OCI-LY7 (cell line): ENCODE data around the gene NTN4. TPM values are rescaled to one million over a fixed set of nuclear protein-coding genes. Genes with fewer than 3 reads are reported as not detected.

ENCODE experiments used
- BruUV-seq: library from RNA; stranded (reverse); fragments of 400-500 nt; replicated peaks from 2 replicates; lab custom pipeline; 2021; lab: Mats Ljungman, UMichigan
- CTCF ChIA-PET: fragments of 300-600 bp; sonication (Branson Sonifier 250); formaldehyde crosslinking; loops from one replicate; lab custom pipeline; 2022; ENCODE audit warnings: antibody characterized with exemption; ENCODE audit not compliant: unreplicated experiment; lab: Charles Lee
- POLR2A ChIA-PET: fragments of 300-600 bp; sonication (Branson Sonifier 250); formaldehyde crosslinking; loops from one replicate; lab custom pipeline; 2022; ENCODE audit warnings: antibody characterized with exemption; lab: Charles Lee
- DNase-seq: peaks from one replicate; pipeline ENCODE4 v3.0.0-alpha.2; 2015; ENCODE audit warnings: low spot score
- H2AFZ ChIP-seq: fragments of 200-600 bp; sonication (generic), shearing (Covaris generic); 2 replicates; pipeline ENCODE4 v1.6.1; 2014; ENCODE audit warnings: mild to moderate bottlenecking, antibody characterized with exemption, low read length, moderate library complexity
- H3K27ac ChIP-seq: fragments of 200-600 bp; sonication (generic); 2 replicates; pipeline ENCODE4 v1.5.1; 2014; ENCODE audit warnings: mixed run types, low read depth, mild to moderate bottlenecking, moderate library complexity, low read length, inconsistent platforms; ENCODE audit not compliant: poor library complexity, severe bottlenecking
- H3K36me3 ChIP-seq: fragments of 200-600 bp; sonication (generic); 2 replicates; pipeline ENCODE4 v1.6.1; 2014; ENCODE audit warnings: mild to moderate bottlenecking, antibody characterized with exemption, low read length, moderate library complexity, mixed read lengths; ENCODE audit not compliant: insufficient read depth
- H3K4me1 ChIP-seq: fragments of 200-600 bp; sonication (generic); 2 replicates; pipeline ENCODE4 v1.5.1; 2014; ENCODE audit warnings: mild to moderate bottlenecking, low read length; ENCODE audit not compliant: insufficient read depth, poor library complexity, severe bottlenecking
- H3K4me2 ChIP-seq: fragments of 200-600 bp; sonication (generic); 2 replicates; pipeline ENCODE4 v1.6.1; 2014; ENCODE audit warnings: mild to moderate bottlenecking, low read length
- H3K4me3 ChIP-seq: fragments of 200-600 bp; sonication (generic); 2 replicates; pipeline ENCODE4 v1.5.1; 2014; ENCODE audit warnings: mild to moderate bottlenecking, low read depth, low read length; ENCODE audit not compliant: poor library complexity, severe bottlenecking
- H3K79me2 ChIP-seq: fragments of 200-600 bp; sonication (generic); 2 replicates; pipeline ENCODE4 v1.6.1; 2016; ENCODE audit warnings: low read depth, mild to moderate bottlenecking, low read length, moderate library complexity, mixed read lengths; ENCODE audit not compliant: insufficient read depth
- H3K9me2 ChIP-seq: fragments of 200-600 bp; sonication (generic); 2 replicates; pipeline ENCODE4 v1.6.1; 2016; ENCODE audit warnings: mild to moderate bottlenecking, low read length, mixed read lengths; ENCODE audit not compliant: insufficient read depth
- H3K9me3 ChIP-seq: fragments of 200-600 bp; sonication (generic); 2 replicates; pipeline ENCODE4 v1.6.1; 2014; ENCODE audit warnings: mild to moderate bottlenecking, mixed run types, low read length, mixed read lengths
- H4K20me1 ChIP-seq: fragments of 200-600 bp; sonication (generic); 2 replicates; pipeline ENCODE4 v1.6.1; 2014; ENCODE audit warnings: mild to moderate bottlenecking, antibody characterized with exemption, low read length, moderate library complexity, mixed read lengths; ENCODE audit not compliant: insufficient read depth
- EZH2phosphoT487 ChIP-seq: fragments of 200-600 bp; sonication (generic); IDR thresholded peaks from 2 replicates; pipeline ENCODE4 v1.6.1; 2018; ENCODE audit warnings: low read depth, borderline replicate concordance, mild to moderate bottlenecking, mixed run types, antibody characterized with exemption, low read length, moderate library complexity, mixed read lengths
- intact Hi-C: fragments of 100-400 bp; cut with micrococcal nuclease; formaldehyde crosslinking; loops from one replicate; pipeline ENCODE4 v1.10.0; 2022; ENCODE audit not compliant: unreplicated experiment
- total RNA-seq, 2 experiments: library from RNA; depleted of rRNA in 1 of 2; stranded (reverse); fragments of >200 nt in 1 of 2; shearing (Covaris generic) in 1 of 2; gene quantifications; 2 replicates each; pipeline ENCODE4 v1.2.3, GENCODE V29; 2014 to 2022
- TF ChIP-seq, protein P1 (sequence below): fragments of 200-600 bp; sonication (generic); conservative IDR thresholded peaks from 2 replicates; pipeline ENCODE4 v1.5.1; 2014; ENCODE audit warnings: mild to moderate bottlenecking, antibody characterized with exemption, low read length, moderate library complexity, mixed read lengths

NTN4 gene
- total RNA-seq, 2 experiments from 2014 or later = not detected

DNA sequence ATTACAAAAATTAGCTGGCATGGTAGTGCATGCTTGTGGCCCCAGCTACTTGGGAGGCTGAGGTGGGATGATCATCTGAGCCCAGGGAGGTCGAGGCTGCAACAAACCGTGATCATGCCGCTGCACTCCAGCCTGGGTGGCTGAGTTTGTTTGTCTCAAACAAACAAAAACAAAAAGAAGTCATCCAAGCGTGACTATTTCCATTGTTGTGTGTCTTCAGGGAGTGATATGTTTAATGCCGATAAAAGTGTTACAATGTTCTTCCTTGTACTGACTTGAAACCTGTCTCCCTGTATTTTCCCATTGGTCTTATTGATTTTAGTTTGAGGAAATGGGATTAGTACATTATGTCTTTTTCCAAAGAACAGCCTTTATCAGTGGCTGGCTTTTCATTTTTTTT is 163.7 kb downstream of the NTN4 start:
- intact Hi-C loops = loop anchor here (10.0 kb wide), 1 partner anchor 368 kb away; the partner anchor contains the start of gene HAL
- H2AFZ ChIP-seq = no peak overlapping the region
- no peaks in the 10 kb centered on the region for H3K9me3 ChIP-seq
- H3K9me2 ChIP-seq = no peaks in the 10 kb centered on the region
- TF ChIP-seq, protein P1, sequence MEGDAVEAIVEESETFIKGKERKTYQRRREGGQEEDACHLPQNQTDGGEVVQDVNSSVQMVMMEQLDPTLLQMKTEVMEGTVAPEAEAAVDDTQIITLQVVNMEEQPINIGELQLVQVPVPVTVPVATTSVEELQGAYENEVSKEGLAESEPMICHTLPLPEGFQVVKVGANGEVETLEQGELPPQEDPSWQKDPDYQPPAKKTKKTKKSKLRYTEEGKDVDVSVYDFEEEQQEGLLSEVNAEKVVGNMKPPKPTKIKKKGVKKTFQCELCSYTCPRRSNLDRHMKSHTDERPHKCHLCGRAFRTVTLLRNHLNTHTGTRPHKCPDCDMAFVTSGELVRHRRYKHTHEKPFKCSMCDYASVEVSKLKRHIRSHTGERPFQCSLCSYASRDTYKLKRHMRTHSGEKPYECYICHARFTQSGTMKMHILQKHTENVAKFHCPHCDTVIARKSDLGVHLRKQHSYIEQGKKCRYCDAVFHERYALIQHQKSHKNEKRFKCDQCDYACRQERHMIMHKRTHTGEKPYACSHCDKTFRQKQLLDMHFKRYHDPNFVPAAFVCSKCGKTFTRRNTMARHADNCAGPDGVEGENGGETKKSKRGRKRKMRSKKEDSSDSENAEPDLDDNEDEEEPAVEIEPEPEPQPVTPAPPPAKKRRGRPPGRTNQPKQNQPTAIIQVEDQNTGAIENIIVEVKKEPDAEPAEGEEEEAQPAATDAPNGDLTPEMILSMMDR = no peak
- no peak for TF ChIP-seq EZH2phosphoT487
- BruUV-seq = no TSS peak
- no peaks in the 10 kb centered on the region for H3K4me1 ChIP-seq
- DNase-seq = no peak
- no peak overlapping the region for H3K4me3 ChIP-seq
- ChIA-PET POLR2A (no interaction called here), CTCF (no interaction called here)
- H3K27ac ChIP-seq = no peak overlapping the region
- H3K79me2 ChIP-seq = no peaks in the 10 kb centered on the region
- H3K36me3 ChIP-seq = no peaks in the 10 kb centered on the region
- H3K4me2 ChIP-seq = no peak overlapping the region
- H4K20me1 ChIP-seq = no peaks in the 10 kb centered on the region

DNA sequence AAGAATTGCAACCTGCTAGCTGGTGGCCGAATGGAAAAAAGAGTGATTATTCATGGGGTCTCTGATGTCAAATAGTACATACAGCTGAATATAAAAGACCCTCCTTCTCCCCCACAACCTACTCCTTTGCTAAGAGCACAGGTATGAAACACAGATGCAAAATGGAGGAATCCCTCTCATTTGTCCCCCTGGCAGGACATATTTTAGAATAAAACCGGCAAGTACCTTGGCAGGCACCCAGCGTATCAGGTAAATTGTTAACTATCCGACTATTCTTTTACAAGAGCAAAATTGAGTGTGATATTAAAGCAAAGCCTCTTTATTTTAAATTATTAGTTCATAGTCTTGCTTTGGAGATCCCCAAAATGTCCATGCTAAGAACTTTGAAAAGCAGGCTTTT is 165.6 kb downstream of the NTN4 start:
- Histone ChIP-seq H2AFZ (no peak overlapping the region), H4K20me1 (no peaks in the 10 kb centered on the region), H3K36me3 (no peaks in the 10 kb centered on the region), H3K27ac (no peak overlapping the region), H3K9me3 (no peaks in the 10 kb centered on the region), H3K79me2 (no peaks in the 10 kb centered on the region), H3K4me2 (no peak overlapping the region), H3K4me3 (no peak overlapping the region), H3K4me1 (no peaks in the 10 kb centered on the region), H3K9me2 (no peaks in the 10 kb centered on the region)
- no peak for DNase-seq
- no TSS peak for BruUV-seq
- TF ChIP-seq, protein P1 = no peak
- TF ChIP-seq EZH2phosphoT487 = no peak
- ChIA-PET POLR2A (no interaction called here), CTCF (no interaction called here)
- intact Hi-C loops = loop anchor here (10.0 kb wide), 1 partner anchor 370 kb away; the partner anchor contains the start of gene HAL

DNA sequence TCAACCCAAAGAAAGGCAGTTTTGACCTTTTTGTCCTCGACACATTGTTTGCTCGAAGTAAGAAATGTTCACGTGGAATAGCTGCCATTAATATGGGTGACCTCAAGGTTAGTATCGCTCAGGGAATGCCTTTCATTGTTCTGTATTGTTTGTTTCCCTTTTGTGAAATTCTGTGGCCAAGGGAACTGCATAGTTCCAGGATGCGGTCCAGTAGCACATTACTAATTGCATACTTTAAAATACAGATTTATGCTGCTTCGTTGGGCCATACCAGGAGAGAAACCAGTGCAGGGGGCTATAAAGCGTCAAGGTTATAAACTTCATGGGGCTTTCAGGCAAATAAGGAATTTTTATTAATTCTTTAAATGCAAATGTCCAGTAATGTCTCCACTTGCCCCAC is 166.0 kb downstream of the NTN4 start:
- intact Hi-C loops = loop anchor here (10.0 kb wide), 1 partner anchor 370 kb away; the partner anchor contains the start of gene HAL
- Histone ChIP-seq H3K36me3 (no peaks in the 10 kb centered on the region), H3K27ac (no peak overlapping the region), H3K9me2 (no peaks in the 10 kb centered on the region), H3K4me3 (no peak overlapping the region), H3K4me1 (no peaks in the 10 kb centered on the region), H3K9me3 (no peaks in the 10 kb centered on the region), H3K4me2 (no peak overlapping the region), H2AFZ (no peak overlapping the region), H4K20me1 (no peaks in the 10 kb centered on the region), H3K79me2 (no peaks in the 10 kb centered on the region)
- ChIA-PET POLR2A (no interaction called here), CTCF (no interaction called here)
- TF ChIP-seq, protein P1 = no peak
- no TSS peak for BruUV-seq
- DNase-seq = no peak
